Measurements from ENCODE around the gene TSPAN18. TPM values are rescaled to one million over a fixed set of nuclear protein-coding genes. Genes with fewer than 3 reads are reported as not detected.

TSPAN18 gene
- total RNA-seq, 1 donor: 8.5 TPM

GRCh38 chr11:44973632-44974401 lies 247.1 kb downstream of the TSPAN18 start:
- H3K9me3 ChIP-seq (ENCODE audit: low read depth, low read length): no peaks in the 10 kb centered on the region
- H3K4me1 ChIP-seq (ENCODE audit: insufficient read depth, low read length): peaks cover 39% of the 10 kb centered on the region
- no peaks in the 10 kb centered on the region for H3K27me3 ChIP-seq (ENCODE audit: insufficient read depth, low read length)
- H3K4me3 ChIP-seq (ENCODE audit: low read length): no peak overlapping the region

- Histone ChIP-seq H3K4me3 (ENCODE audit: low read length) (no peak overlapping the region), H3K4me1 (ENCODE audit: insufficient read depth, low read length) (peaks cover 41% of the 10 kb centered on the region), H3K27me3 (ENCODE audit: insufficient read depth, low read length) (no peaks in the 10 kb centered on the region), H3K9me3 (ENCODE audit: low read depth, low read length) (no peaks in the 10 kb centered on the region)
These were observed 247.7 kb downstream of the TSPAN18 start for GRCh38 chr11:44974402-44975000.

- Histone ChIP-seq H3K4me3 (ENCODE audit: low read length) (no peak overlapping the region), H3K4me1 (ENCODE audit: insufficient read depth, low read length) (peaks cover 33% of the 10 kb centered on the region), H3K9me3 (ENCODE audit: low read depth, low read length) (no peaks in the 10 kb centered on the region), H3K27me3 (ENCODE audit: insufficient read depth, low read length) (no peaks in the 10 kb centered on the region)
These were observed 249.8 kb downstream of the TSPAN18 start for GRCh38 chr11:44976576-44976975.

GRCh38 chr11:44977493-44977984 lies 250.8 kb downstream of the TSPAN18 start:
- Histone ChIP-seq H3K9me3 (ENCODE audit: low read depth, low read length) (no peaks in the 10 kb centered on the region), H3K27me3 (ENCODE audit: insufficient read depth, low read length) (no peaks in the 10 kb centered on the region), H3K4me3 (ENCODE audit: low read length) (no peak overlapping the region), H3K4me1 (ENCODE audit: insufficient read depth, low read length) (peaks cover 33% of the 10 kb centered on the region)

- Histone ChIP-seq H3K4me3 (ENCODE audit: low read length) (no peak overlapping the region), H3K4me1 (ENCODE audit: insufficient read depth, low read length) (peaks cover 33% of the 10 kb centered on the region), H3K27me3 (ENCODE audit: insufficient read depth, low read length) (no peaks in the 10 kb centered on the region), H3K9me3 (ENCODE audit: low read depth, low read length) (no peaks in the 10 kb centered on the region)
These were observed 251.7 kb downstream of the TSPAN18 start for GRCh38 chr11:44978274-44978960.

- Histone ChIP-seq H3K9me3 (ENCODE audit: low read depth, low read length) (no peaks in the 10 kb centered on the region), H3K4me3 (ENCODE audit: low read length) (no peak overlapping the region), H3K4me1 (ENCODE audit: insufficient read depth, low read length) (peaks cover 33% of the 10 kb centered on the region), H3K27me3 (ENCODE audit: insufficient read depth, low read length) (no peaks in the 10 kb centered on the region)
These were observed 252.2 kb downstream of the TSPAN18 start for GRCh38 chr11:44978961-44979331.

GRCh38 chr11:44979543-44980399 lies 253.0 kb downstream of the TSPAN18 start:
- Histone ChIP-seq H3K4me1 (ENCODE audit: insufficient read depth, low read length) (peaks cover 33% of the 10 kb centered on the region), H3K4me3 (ENCODE audit: low read length) (no peak overlapping the region), H3K9me3 (ENCODE audit: low read depth, low read length) (no peaks in the 10 kb centered on the region), H3K27me3 (ENCODE audit: insufficient read depth, low read length) (no peaks in the 10 kb centered on the region)

GRCh38 chr11:44980533-44981427 lies 254.0 kb downstream of the TSPAN18 start:
- Histone ChIP-seq H3K4me1 (ENCODE audit: insufficient read depth, low read length) (peaks cover 33% of the 10 kb centered on the region), H3K9me3 (ENCODE audit: low read depth, low read length) (no peaks in the 10 kb centered on the region), H3K4me3 (ENCODE audit: low read length) (no peak overlapping the region), H3K27me3 (ENCODE audit: insufficient read depth, low read length) (no peaks in the 10 kb centered on the region)

Other genes with a start within 250 kb of the TSPAN18 start
- 22.0 TPM for gene CD82, start 161.3 kb upstream of the TSPAN18 start, total RNA-seq
- gene TP53I11, start 223.9 kb downstream of the TSPAN18 start, total RNA-seq: 7.7 TPM

Data from mononuclear cell (primary cell).